ENCODE results near the gene BCAT1. TPM values are rescaled to one million over a fixed set of nuclear protein-coding genes. Genes with fewer than 3 reads are reported as not detected.

Gene BCAT1
- total RNA-seq, 1 experiment from 2014 or later, result 0.74 TPM

DNA sequence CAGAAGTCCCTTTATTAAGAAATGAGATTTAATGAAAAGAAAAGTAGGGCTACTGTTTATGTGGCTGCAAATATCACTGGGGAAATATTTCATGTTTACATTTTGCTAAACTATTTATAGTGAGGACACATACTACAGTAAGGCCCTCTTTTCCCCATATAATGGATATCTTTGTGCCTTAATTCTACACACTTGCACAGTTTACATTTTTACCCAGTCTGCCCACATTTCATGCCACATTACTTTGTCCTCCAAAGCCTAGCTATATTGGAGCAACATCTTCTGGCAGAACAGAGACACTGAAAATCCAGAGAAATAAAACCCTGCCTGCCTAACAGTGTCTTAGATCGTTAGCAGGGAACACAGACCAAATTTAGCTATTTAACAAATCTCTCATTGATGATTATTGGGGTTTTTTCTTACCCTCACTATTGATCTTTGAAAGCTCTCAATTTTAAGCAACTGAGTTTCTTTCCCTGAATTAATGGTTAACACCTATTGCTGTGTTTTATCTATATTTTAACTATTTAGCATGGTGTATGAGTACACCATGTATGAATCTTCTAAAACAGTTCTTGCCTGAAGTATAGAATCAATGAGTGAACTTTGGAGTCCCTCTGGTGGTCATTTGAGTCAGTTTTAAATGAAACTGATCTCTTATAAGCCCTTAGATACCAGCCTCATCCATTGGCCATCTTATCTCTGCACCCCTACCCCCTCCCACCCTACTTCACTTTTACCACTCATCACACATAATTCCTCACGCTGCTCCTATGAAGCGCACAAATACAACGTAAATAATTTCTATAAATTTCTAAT is 170.2 kb downstream of the BCAT1 start (continued):
- TF ChIP-seq REST (IDR thresholded peaks at IDR 0.05; ENCODE audit: low read depth), result no peak
- no peak for TF ChIP-seq EZH2 (IDR thresholded peaks at IDR 0.05)
- TF ChIP-seq CEBPB (IDR thresholded peaks at IDR 0.05; ENCODE audit: low read depth), result no peak
- no peak for TF ChIP-seq ZNF274 (IDR thresholded peaks at IDR 0.05; ENCODE audit: low read depth, low read length)

GRCh38 chr12:24777359-24777758 is 171.5 kb downstream of the BCAT1 start:
- BruUV-seq (replicated peaks), result no TSS peak
- no peaks in the 10 kb centered on the region for H3K27me3 ChIP-seq (ENCODE audit: insufficient read depth, low read length)
- H3K36me3 ChIP-seq (ENCODE audit: control insufficient read depth in 1 of 2, insufficient read depth in 2 of 2, low read length in 2 of 2), result no peaks in the 10 kb centered on the region
- H3K4me3 ChIP-seq (replicated peaks in 1 of 2; ENCODE audit: low read depth in 1 of 2, low read length in 2 of 2), result no peak overlapping the region
- H3K4me1 ChIP-seq (ENCODE audit: control insufficient read depth in 1 of 2, insufficient read depth in 2 of 2, low read length in 2 of 2), result no peaks in the 10 kb centered on the region
- DNase-seq (ENCODE audit: low read depth, low spot score), result no peak
- no peak overlapping the region for H3K27ac ChIP-seq (ENCODE audit: low read depth, low read length)
- H3K4me2 ChIP-seq (ENCODE audit: low read length), result no peak overlapping the region
- no peaks in the 10 kb centered on the region for H3K9me2 ChIP-seq (ENCODE audit: insufficient read depth)
- H3K79me2 ChIP-seq (ENCODE audit: insufficient read depth, low read length), result no peaks in the 10 kb centered on the region
- H3K9me3 ChIP-seq (ENCODE audit: control insufficient read depth in 1 of 2, insufficient read depth in 1 of 2, low read depth in 1 of 2, low read length in 2 of 2), result no peaks in the 10 kb centered on the region
- no peaks in the 10 kb centered on the region for H4K20me1 ChIP-seq (ENCODE audit: insufficient read depth)
- ChIA-PET RAD21 (ENCODE audit: low non-redundant PET in 1 of 2, low total read pairs in 2 of 2, uncharacterized antibody in 2 of 2, unreplicated experiment in 2 of 2) (no interaction called here), CTCF (no interaction called here), POLR2A (no interaction called here)
- ATAC-seq, result no peak
- intact Hi-C loops (cut with micrococcal nuclease), result no loop called here
- no peak overlapping the region for H3K9ac ChIP-seq (ENCODE audit: low read length)
- no peak overlapping the region for H2AFZ ChIP-seq (ENCODE audit: low read depth, low read length, poor library complexity, severe bottlenecking)
- TF ChIP-seq ATF3 (IDR thresholded peaks at IDR 0.05) (no peak), ELF1 (IDR thresholded peaks at IDR 0.05; ENCODE audit: borderline replicate concordance, low read depth) (no peak), CBX3 (IDR thresholded peaks at IDR 0.05; ENCODE audit: low read depth) (no peak), CEBPB (IDR thresholded peaks at IDR 0.05; ENCODE audit: low read depth) (no peak), POLR2AphosphoS5 (IDR thresholded peaks at IDR 0.05; ENCODE audit: low read depth, low read length) (no peak), YY1 (IDR thresholded peaks at IDR 0.05; ENCODE audit: extremely low read depth, insufficient replicate concordance, low read depth, low read length) (no peak), ZBTB33 (IDR thresholded peaks at IDR 0.05; ENCODE audit: extremely low read depth, insufficient replicate concordance, low read length) (no peak), EZH2 (IDR thresholded peaks at IDR 0.05) (no peak), TCF7L2 (IDR thresholded peaks at IDR 0.05; ENCODE audit: borderline replicate concordance, extremely low read depth, insufficient read depth, insufficient read length) (no peak)

All from HCT116 (cell line).